HepG2 (cell line): ENCODE results near the gene ADCYAP1R1. TPM values are rescaled to one million over a fixed set of nuclear protein-coding genes. Genes with fewer than 3 reads are reported as not detected.
A peak's percentile ranks its signal among the peaks of the same experiment; 100 is the strongest.

Experiments
- ATAC-seq: fragments of 200-7000 bp; cut with Tn5 transposase; 3 replicates; pipeline ENCODE4 v1.9.1; 2020; ENCODE audit warnings: mild to moderate bottlenecking, moderate library complexity
- BruUV-seq: library from RNA; stranded (reverse); fragments of 400-500 nt; replicated peaks from 2 replicates; lab custom pipeline; 2021; lab: Mats Ljungman, UMichigan
- CTCF ChIA-PET: fragments of 300-600 bp; formaldehyde crosslinking; extraction: SDS; loops from one replicate; lab custom pipeline; 2021; ENCODE audit warnings: low total read pairs, inconsistent platforms, low intra/inter-chr PET ratio; lab: Yijun Ruan, JAX
- POLR2A ChIA-PET: fragments of 350-600 bp; sonication (Branson Sonifier 250); formaldehyde crosslinking; loops from one replicate; lab custom pipeline; 2020; ENCODE audit warnings: antibody characterized with exemption, inconsistent platforms; lab: Yijun Ruan, JAX
- DNase-seq: peaks from one replicate; pipeline ENCODE4 v3.0.0-alpha.2; 2015; ENCODE audit warnings: low spot score
- FAIRE-seq: peaks from 3 replicates; lab custom pipeline; 2011; peaks lifted over from hg19 to GRCh38; lab: Jason Lieb, UNC
- H2AFZ ChIP-seq: one replicate; pipeline ENCODE4 v1.6.1; 2011; ENCODE audit warnings: low read length, inconsistent platforms
- H3K27ac ChIP-seq: fragments of 300-600 bp; 3 replicates; pipeline ENCODE4 v1.8.0; 2011; ENCODE audit warnings: mixed run types, mild to moderate bottlenecking, mixed read lengths, low read length, inconsistent platforms; ENCODE audit not compliant: insufficient read depth; ENCODE audit errors: extremely low read length
- H3K27me3 ChIP-seq, 2 experiments: fragments of 200-600 bp in 1 of 2; 2 replicates in 1 of 2; 3 replicates in 1 of 2; pipeline versions ENCODE4 v1.6.0 to v1.8.0; 2011; ENCODE audit warnings: low read length in 2 of 2, mild to moderate bottlenecking in 2 of 2, moderate library complexity in 2 of 2, inconsistent platforms in 1 of 2; ENCODE audit not compliant: insufficient read depth in 2 of 2, control insufficient read depth in 1 of 2
- H3K36me3 ChIP-seq, 2 experiments: fragments of 200-600 bp in 1 of 2; replicated peaks in 1 of 2; 2 replicates in 1 of 2; 3 replicates in 1 of 2; pipeline versions ENCODE4 v1.5.1 to v1.8.0; 2011; ENCODE audit warnings: low read length in 2 of 2, inconsistent platforms in 1 of 2; ENCODE audit not compliant: insufficient read depth in 2 of 2, control insufficient read depth in 1 of 2
- H3K4me1 ChIP-seq: 2 replicates; pipeline ENCODE4 v1.5.1; 2012; ENCODE audit warnings: low read length, inconsistent platforms; ENCODE audit not compliant: insufficient read depth
- H3K4me2 ChIP-seq: 2 replicates; pipeline ENCODE4 v1.6.0; 2011; ENCODE audit warnings: low read depth, low read length, inconsistent platforms
- H3K4me3 ChIP-seq, 3 experiments: fragments of 200-600 bp in 1 of 3; sonication (generic), shearing (Covaris generic) in 1 of 3; replicated peaks in 1 of 3; 2 replicates each; pipeline ENCODE4 v1.5.1; 2011 to 2016; ENCODE audit warnings: low read length in 3 of 3, inconsistent platforms in 2 of 3, low read depth in 2 of 3, mild to moderate bottlenecking in 2 of 3, control low read depth in 1 of 3, mixed read lengths in 1 of 3; ENCODE audit not compliant: insufficient read depth in 1 of 3
- H3K79me2 ChIP-seq: one replicate; pipeline ENCODE4 v1.6.1; 2011; ENCODE audit warnings: low read length, inconsistent platforms; ENCODE audit not compliant: insufficient read depth
- H3K9ac ChIP-seq: 2 replicates; pipeline ENCODE4 v1.6.0; 2011; ENCODE audit warnings: mild to moderate bottlenecking, low read depth, low read length, inconsistent platforms; ENCODE audit not compliant: insufficient read depth
- H3K9me3 ChIP-seq: 2 replicates; pipeline ENCODE4 v1.5.1; 2012; ENCODE audit warnings: mild to moderate bottlenecking, low read length
- H4K20me1 ChIP-seq: 2 replicates; pipeline ENCODE4 v1.6.0; 2011; ENCODE audit warnings: inconsistent platforms, mild to moderate bottlenecking, low read length, moderate library complexity; ENCODE audit not compliant: insufficient read depth
- EED ChIP-seq: sonication (generic); formaldehyde crosslinking; IDR thresholded peaks from 2 replicates; pipeline ENCODE4 v1.5.0; 2020; ENCODE audit warnings: mild to moderate bottlenecking, missing genetic modification reagents
- NCOA1 ChIP-seq: sonication (generic); formaldehyde crosslinking; IDR thresholded peaks from 2 replicates; pipeline ENCODE4 v1.9.0; 2021; ENCODE audit warnings: missing genetic modification reagents
- STAG1 ChIP-seq: sonication (generic); formaldehyde crosslinking; IDR thresholded peaks from 2 replicates; pipeline ENCODE4 v1.4.0; 2020; ENCODE audit warnings: missing genetic modification reagents
- ZNF484 ChIP-seq: sonication (generic); formaldehyde crosslinking; IDR thresholded peaks from 2 replicates; pipeline ENCODE4 v1.5.1; 2020; ENCODE audit warnings: mild to moderate bottlenecking, low read depth, missing genetic modification reagents, borderline replicate concordance
- ZNF777 ChIP-seq: sonication (generic); formaldehyde crosslinking; IDR thresholded peaks from 2 replicates; pipeline ENCODE4 v1.4.0; 2020; ENCODE audit warnings: missing genetic modification reagents
- WGBS: methylation state at CpG from one replicate; pipeline ENCODE4 v1.1.6; 2017; ENCODE audit warnings: low lambda C conversion rate; 5-methylcytosine and 5-hydroxymethylcytosine counted together
- in situ Hi-C: cut with HindIII; loops from 2 replicates; pipeline ENCODE4 v1.10.0; 2017; ENCODE audit warnings: low pct_unique_long_range_greater_than_20kb; ENCODE audit not compliant: extremely low pct_ligation_motif_present
- intact Hi-C: fragments of 100-400 bp; cut with micrococcal nuclease; formaldehyde crosslinking; loops from one replicate; pipeline ENCODE4 v1.10.0; 2022; ENCODE audit not compliant: unreplicated experiment
- polyA plus RNA-seq, 8 experiments: library from polyadenylated mRNA; depleted of rRNA in 3 of 8; stranded (reverse) in 7 of 8; unstranded in 1 of 8; fragments of >200 nt; fragmentation: Illumina TruSeq in 4 of 8; extraction: Trizol in 4 of 8; gene quantifications; 2 replicates each; pipeline versions ENCODE4 v1.2.1 to v1.2.3, GENCODE V29; 2011 to 2016; ENCODE audit warnings: low read depth in 4 of 8, missing spikeins in 1 of 8, mixed read lengths in 1 of 8; ENCODE audit not compliant: insufficient read depth in 1 of 8
- total RNA-seq, 5 experiments: library from RNA; depleted of rRNA; stranded (reverse); fragments of >200 nt; fragmentation: Illumina TruSeq; extraction: Trizol; gene quantifications; 2 replicates each; pipeline ENCODE4 v1.2.3, GENCODE V29; 2016; ENCODE audit warnings: low read depth in 1 of 5
- TF ChIP-seq, protein P1 (sequence below): sonication (generic); formaldehyde crosslinking; IDR thresholded peaks from 2 replicates; pipeline ENCODE4 v1.4.0; 2020; ENCODE audit warnings: missing genetic modification reagents

Gene ADCYAP1R1
- total and polyA plus RNA-seq, 2 of the 13 experiments (the other 11 are each of a cell fraction or from before 2014, with no cell fraction given): not detected

DNA sequence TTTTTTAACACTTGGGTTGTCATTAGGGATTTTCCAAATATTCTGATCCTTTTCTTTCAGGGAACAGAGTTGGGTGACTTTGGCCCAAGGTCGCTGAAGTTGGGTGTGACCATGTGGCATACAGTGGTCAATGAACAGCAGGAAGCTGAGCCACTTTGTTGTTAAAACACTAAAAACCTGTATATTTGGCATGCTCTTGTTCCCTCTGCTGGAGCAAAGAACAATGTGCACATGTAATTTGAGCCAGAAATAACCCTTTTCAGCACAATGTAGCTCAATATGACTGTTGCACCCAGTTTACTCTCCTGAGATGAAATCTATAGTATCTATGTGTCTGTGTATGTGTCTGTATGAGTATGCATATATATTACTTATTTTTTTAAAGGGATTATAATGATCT is 74.9 kb downstream of the ADCYAP1R1 start:
- no TSS peak for BruUV-seq
- ChIA-PET CTCF (no interaction called here), POLR2A (no interaction called here)
- Histone ChIP-seq H3K4me3 (no peak overlapping the region), H3K27me3 (no peaks in the 10 kb centered on the region), H3K4me1 (no peaks in the 10 kb centered on the region), H3K9ac (no peak overlapping the region), H3K79me2 (no peaks in the 10 kb centered on the region), H4K20me1 (no peaks in the 10 kb centered on the region), H3K4me2 (no peak overlapping the region), H2AFZ (no peak overlapping the region), H3K36me3 (no peaks in the 10 kb centered on the region), H3K9me3 (no peaks in the 10 kb centered on the region)
- ATAC-seq (no peak), DNase-seq (no peak), FAIRE-seq (no peak)
- 13% methylated on average over 1 of the region's 1 CpG for WGBS
- in situ Hi-C loops: no loop called here
- intact Hi-C loops: no loop called here
- TF ChIP-seq NCOA1 (CRISPR knock-in tag) (no peak), STAG1 (peak; percentile 9; the same call in 1 of the 2 replicates), ZNF777 (no peak), EED (CRISPR knock-in tag) (no peak), ZNF484 (CRISPR knock-in tag) (no peak)
- TF ChIP-seq, protein P1, sequence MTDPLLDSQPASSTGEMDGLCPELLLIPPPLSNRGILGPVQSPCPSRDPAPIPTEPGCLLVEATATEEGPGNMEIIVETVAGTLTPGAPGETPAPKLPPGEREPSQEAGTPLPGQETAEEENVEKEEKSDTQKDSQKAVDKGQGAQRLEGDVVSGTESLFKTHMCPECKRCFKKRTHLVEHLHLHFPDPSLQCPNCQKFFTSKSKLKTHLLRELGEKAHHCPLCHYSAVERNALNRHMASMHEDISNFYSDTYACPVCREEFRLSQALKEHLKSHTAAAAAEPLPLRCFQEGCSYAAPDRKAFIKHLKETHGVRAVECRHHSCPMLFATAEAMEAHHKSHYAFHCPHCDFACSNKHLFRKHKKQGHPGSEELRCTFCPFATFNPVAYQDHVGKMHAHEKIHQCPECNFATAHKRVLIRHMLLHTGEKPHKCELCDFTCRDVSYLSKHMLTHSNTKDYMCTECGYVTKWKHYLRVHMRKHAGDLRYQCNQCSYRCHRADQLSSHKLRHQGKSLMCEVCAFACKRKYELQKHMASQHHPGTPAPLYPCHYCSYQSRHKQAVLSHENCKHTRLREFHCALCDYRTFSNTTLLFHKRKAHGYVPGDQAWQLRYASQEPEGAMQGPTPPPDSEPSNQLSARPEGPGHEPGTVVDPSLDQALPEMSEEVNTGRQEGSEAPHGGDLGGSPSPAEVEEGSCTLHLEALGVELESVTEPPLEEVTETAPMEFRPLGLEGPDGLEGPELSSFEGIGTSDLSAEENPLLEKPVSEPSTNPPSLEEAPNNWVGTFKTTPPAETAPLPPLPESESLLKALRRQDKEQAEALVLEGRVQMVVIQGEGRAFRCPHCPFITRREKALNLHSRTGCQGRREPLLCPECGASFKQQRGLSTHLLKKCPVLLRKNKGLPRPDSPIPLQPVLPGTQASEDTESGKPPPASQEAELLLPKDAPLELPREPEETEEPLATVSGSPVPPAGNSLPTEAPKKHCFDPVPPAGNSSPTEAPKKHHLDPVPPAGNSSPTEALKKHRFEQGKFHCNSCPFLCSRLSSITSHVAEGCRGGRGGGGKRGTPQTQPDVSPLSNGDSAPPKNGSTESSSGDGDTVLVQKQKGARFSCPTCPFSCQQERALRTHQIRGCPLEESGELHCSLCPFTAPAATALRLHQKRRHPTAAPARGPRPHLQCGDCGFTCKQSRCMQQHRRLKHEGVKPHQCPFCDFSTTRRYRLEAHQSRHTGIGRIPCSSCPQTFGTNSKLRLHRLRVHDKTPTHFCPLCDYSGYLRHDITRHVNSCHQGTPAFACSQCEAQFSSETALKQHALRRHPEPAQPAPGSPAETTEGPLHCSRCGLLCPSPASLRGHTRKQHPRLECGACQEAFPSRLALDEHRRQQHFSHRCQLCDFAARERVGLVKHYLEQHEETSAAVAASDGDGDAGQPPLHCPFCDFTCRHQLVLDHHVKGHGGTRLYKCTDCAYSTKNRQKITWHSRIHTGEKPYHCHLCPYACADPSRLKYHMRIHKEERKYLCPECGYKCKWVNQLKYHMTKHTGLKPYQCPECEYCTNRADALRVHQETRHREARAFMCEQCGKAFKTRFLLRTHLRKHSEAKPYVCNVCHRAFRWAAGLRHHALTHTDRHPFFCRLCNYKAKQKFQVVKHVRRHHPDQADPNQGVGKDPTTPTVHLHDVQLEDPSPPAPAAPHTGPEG (CRISPR knock-in tag): no peak
- TF ChIP-seq, all 625 proteins: peak for 1
- no peak overlapping the region for H3K27ac ChIP-seq
